H1 (cell line): ENCODE data around the gene ALK. TPM values are rescaled to one million over a fixed set of nuclear protein-coding genes. Genes with fewer than 3 reads are reported as not detected.

Experiments
- CTCF ChIA-PET: fragments of 300-600 bp; sonication (Branson Sonifier 250); formaldehyde crosslinking; loops from one replicate; lab custom pipeline; 2021; ENCODE audit not compliant: partially characterized antibody; lab: Charles Lee
- POLR2A ChIA-PET: fragments of 300-600 bp; sonication (Branson Sonifier 250); formaldehyde crosslinking; loops from one replicate; lab custom pipeline; 2021; ENCODE audit warnings: inconsistent platforms; ENCODE audit not compliant: partially characterized antibody; lab: Charles Lee
- DNase-seq, 2 experiments: peaks; one replicate each; pipeline versions ENCODE4 v3.0.0 to v3.0.0-alpha.2; 2010 to 2022; ENCODE audit warnings: low spot score in 2 of 2, low read depth in 1 of 2, mixed read lengths in 1 of 2
- FAIRE-seq: peaks from 2 replicates; lab custom pipeline; 2011; peaks lifted over from hg19 to GRCh38; lab: Jason Lieb, UNC
- H2AFZ ChIP-seq: 2 replicates; pipeline ENCODE4 v1.8.1; 2012; ENCODE audit warnings: low read length, inconsistent platforms
- H2AK5ac ChIP-seq: 2 replicates; pipeline ENCODE4 v1.6.1; 2013; ENCODE audit warnings: low read depth, low read length
- H2BK120ac ChIP-seq: replicated peaks from 2 replicates; pipeline ENCODE3; 2013; ENCODE audit warnings: low read depth, low read length, inconsistent platforms
- H2BK12ac ChIP-seq: 2 replicates; pipeline ENCODE4 v1.6.1; 2013; ENCODE audit warnings: low read depth, low read length
- H2BK15ac ChIP-seq: 2 replicates; pipeline ENCODE4 v1.6.1; 2013; ENCODE audit warnings: low read length
- H2BK20ac ChIP-seq: 2 replicates; pipeline ENCODE4 v1.6.1; 2013; ENCODE audit warnings: low read length
- H2BK5ac ChIP-seq: 2 replicates; pipeline ENCODE4 v1.6.1; 2013; ENCODE audit warnings: low read depth, low read length
- H3K14ac ChIP-seq: 2 replicates; pipeline ENCODE4 v1.6.1; 2013; ENCODE audit warnings: inconsistent platforms; ENCODE audit not compliant: insufficient read length
- H3K18ac ChIP-seq: 2 replicates; pipeline ENCODE4 v1.6.1; 2013; ENCODE audit warnings: low read length; ENCODE audit errors: extremely low read depth
- H3K23ac ChIP-seq: 2 replicates; pipeline ENCODE4 v1.6.1; 2013; ENCODE audit warnings: inconsistent platforms; ENCODE audit not compliant: insufficient read length
- H3K23me2 ChIP-seq: 2 replicates; pipeline ENCODE4 v1.6.1; 2013; ENCODE audit warnings: low read depth, low read length
- H3K27ac ChIP-seq: 2 replicates; pipeline ENCODE4 v1.6.1; 2011; ENCODE audit warnings: low read depth, low read length, inconsistent platforms
- H3K27me3 ChIP-seq, 4 experiments: replicated peaks in 1 of 4; 1 replicate in 1 of 4; 2 replicates in 3 of 4; pipeline versions ENCODE4 v1.6.1 to v1.8.1; 2011 to 2013; ENCODE audit warnings: low read length in 3 of 4, mild to moderate bottlenecking in 3 of 4, inconsistent platforms in 2 of 4, mixed read lengths in 2 of 4, moderate library complexity in 1 of 4; ENCODE audit not compliant: control insufficient read depth in 3 of 4, insufficient read depth in 3 of 4; ENCODE audit errors: extremely low read depth in 1 of 4
- H3K36me3 ChIP-seq, 4 experiments: 2 replicates each; pipeline versions ENCODE4 v1.6.1 to v1.8.1; 2011 to 2013; ENCODE audit warnings: mild to moderate bottlenecking in 4 of 4, low read length in 3 of 4, moderate library complexity in 2 of 4, control low read depth in 1 of 4, inconsistent platforms in 1 of 4; ENCODE audit not compliant: insufficient read depth in 4 of 4, control insufficient read depth in 2 of 4
- H3K4ac ChIP-seq: replicated peaks from 2 replicates; pipeline ENCODE3; 2013; ENCODE audit warnings: low read length, low read depth, mixed read lengths, inconsistent platforms; ENCODE audit not compliant: insufficient read length
- H3K4me1 ChIP-seq, 4 experiments: replicated peaks in 1 of 4; 1 replicate in 1 of 4; 2 replicates in 3 of 4; pipeline versions ENCODE4 v1.6.1 to v1.8.1; 2011 to 2013; ENCODE audit warnings: low read length in 3 of 4, inconsistent platforms in 2 of 4, mixed read lengths in 1 of 4; ENCODE audit not compliant: insufficient read depth in 4 of 4, control insufficient read depth in 3 of 4
- H3K4me2 ChIP-seq, 2 experiments: 2 replicates each; pipeline versions ENCODE4 v1.6.1 to v1.8.1; 2011 to 2013; ENCODE audit warnings: low read depth in 2 of 2, low read length in 2 of 2, control low read depth in 1 of 2, inconsistent platforms in 1 of 2, mild to moderate bottlenecking in 1 of 2; ENCODE audit not compliant: insufficient read depth in 1 of 2
- H3K4me3 ChIP-seq, 4 experiments: fragments of 200-600, 300-600 bp in 1 of 4; sonication (generic), shearing (Covaris generic), sonication (Bioruptor Twin) in 1 of 4; 2 replicates each; pipeline versions ENCODE4 v1.5.1 to v1.8.1; 2011 to 2016; ENCODE audit warnings: low read length in 4 of 4, low read depth in 3 of 4, control low read depth in 2 of 4, inconsistent platforms in 2 of 4, mild to moderate bottlenecking in 2 of 4, mixed read lengths in 1 of 4, moderate library complexity in 1 of 4; ENCODE audit not compliant: insufficient read depth in 2 of 4; ENCODE audit errors: extremely low read depth in 1 of 4
- H3K56ac ChIP-seq: replicated peaks from 2 replicates; pipeline ENCODE3; 2013; ENCODE audit warnings: low read depth, mild to moderate bottlenecking, mixed read lengths, low read length, inconsistent platforms; ENCODE audit not compliant: insufficient read length
- H3K79me1 ChIP-seq: 2 replicates; pipeline ENCODE4 v1.6.1; 2013; ENCODE audit warnings: low read depth, low read length, control low read depth
- H3K79me2 ChIP-seq, 2 experiments: 2 replicates each; pipeline versions ENCODE4 v1.6.1 to v1.8.1; 2012 to 2013; ENCODE audit warnings: low read length in 2 of 2, mild to moderate bottlenecking in 2 of 2, inconsistent platforms in 1 of 2; ENCODE audit not compliant: insufficient read depth in 2 of 2, control insufficient read depth in 1 of 2
- H3K9ac ChIP-seq, 4 experiments: replicated peaks in 1 of 4; 1 replicate in 1 of 4; 2 replicates in 3 of 4; pipeline versions ENCODE4 v1.6.1 to v1.8.1; 2011 to 2013; ENCODE audit warnings: low read depth in 3 of 4, low read length in 3 of 4, control low read depth in 2 of 4, mild to moderate bottlenecking in 2 of 4, moderate library complexity in 2 of 4, inconsistent platforms in 1 of 4; ENCODE audit errors: extremely low read depth in 1 of 4
- H3K9me3 ChIP-seq, 2 experiments: 2 replicates each; pipeline versions ENCODE4 v1.6.1 to v1.8.1; 2012 to 2013; ENCODE audit warnings: mild to moderate bottlenecking in 2 of 2, moderate library complexity in 2 of 2, control low read depth in 1 of 2, inconsistent platforms in 1 of 2, low read depth in 1 of 2, low read length in 1 of 2, mixed read lengths in 1 of 2; ENCODE audit not compliant: insufficient read depth in 2 of 2
- H4K20me1 ChIP-seq, 2 experiments: replicated peaks in 1 of 2; 2 replicates each; pipeline versions ENCODE3 to v1.8.1; 2011 to 2013; ENCODE audit warnings: inconsistent platforms in 2 of 2, low read length in 2 of 2, mild to moderate bottlenecking in 1 of 2; ENCODE audit not compliant: insufficient read depth in 2 of 2, control insufficient read depth in 1 of 2
- H4K5ac ChIP-seq: 2 replicates; pipeline ENCODE4 v1.6.1; 2013; ENCODE audit warnings: low read length, low read depth, mixed read lengths, inconsistent platforms; ENCODE audit not compliant: insufficient read length
- H4K8ac ChIP-seq: 2 replicates; pipeline ENCODE4 v1.8.0; 2013; ENCODE audit warnings: mild to moderate bottlenecking, moderate library complexity, low read length, inconsistent platforms; ENCODE audit not compliant: insufficient read depth; ENCODE audit errors: extremely low read depth
- H4K91ac ChIP-seq: replicated peaks from 2 replicates; pipeline ENCODE3; 2013; ENCODE audit warnings: low read length, mixed read lengths, inconsistent platforms; ENCODE audit not compliant: insufficient read length
- CREB1 ChIP-seq: IDR thresholded peaks from 2 replicates; pipeline ENCODE4 v1.6.1; 2012; ENCODE audit warnings: inconsistent platforms
- EP300 ChIP-seq, 2 experiments: IDR thresholded peaks; 1 replicate in 1 of 2; 2 replicates in 1 of 2; pipeline ENCODE4 v1.6.1; 2011 to 2012; ENCODE audit warnings: low read depth in 2 of 2, low read length in 2 of 2, mild to moderate bottlenecking in 2 of 2, borderline replicate concordance in 1 of 2, inconsistent platforms in 1 of 2, moderate library complexity in 1 of 2
- HDAC2 ChIP-seq, 2 experiments: fragments of 300-600 bp in 1 of 2; sonication (generic) in 1 of 2; IDR thresholded peaks; 2 replicates each; pipeline ENCODE4 v1.6.1; 2011 to 2012; ENCODE audit warnings: low read depth in 2 of 2, low read length in 2 of 2, mild to moderate bottlenecking in 2 of 2, moderate library complexity in 2 of 2, borderline replicate concordance in 1 of 2, inconsistent platforms in 1 of 2
- KDM4A ChIP-seq: IDR thresholded peaks from one replicate; pipeline ENCODE4 v1.7.1; 2012; ENCODE audit warnings: low read depth, mild to moderate bottlenecking, moderate library complexity, low read length, inconsistent platforms; ENCODE audit not compliant: severe bottlenecking
- RFX5 ChIP-seq: IDR thresholded peaks from 2 replicates; pipeline ENCODE4 v1.6.1; 2011; ENCODE audit warnings: low read depth, low read length, improper control_type of control experiment, borderline replicate concordance
- SIN3A ChIP-seq, 2 experiments: IDR thresholded peaks in 1 of 2; conservative IDR thresholded peaks in 1 of 2; 2 replicates each; pipeline ENCODE4 v1.6.1; 2011 to 2012; ENCODE audit warnings: low read length in 2 of 2, improper control_type of control experiment in 1 of 2, low read depth in 1 of 2, mild to moderate bottlenecking in 1 of 2
- SP1 ChIP-seq: IDR thresholded peaks from 2 replicates; pipeline ENCODE4 v1.6.1; 2011; ENCODE audit warnings: low read depth, low read length
- SP2 ChIP-seq: IDR thresholded peaks from 2 replicates; pipeline ENCODE4 v1.6.1; 2012; ENCODE audit warnings: mild to moderate bottlenecking, low read length, inconsistent platforms
- SP4 ChIP-seq: IDR thresholded peaks from 2 replicates; pipeline ENCODE4 v1.6.1; 2012; ENCODE audit warnings: low read length, inconsistent platforms
- SRF ChIP-seq: IDR thresholded peaks from 2 replicates; pipeline ENCODE4 v1.6.1; 2011; ENCODE audit warnings: mild to moderate bottlenecking, low read depth, low read length, moderate library complexity
- TAF7 ChIP-seq: optimal IDR thresholded peaks from 2 replicates; pipeline ENCODE3; 2011; ENCODE audit warnings: low read depth, mild to moderate bottlenecking, inconsistent platforms, low read length, moderate library complexity, borderline replicate concordance
- TCF12 ChIP-seq: IDR thresholded peaks from 2 replicates; pipeline ENCODE4 v1.6.1; 2011; ENCODE audit warnings: low read depth, mild to moderate bottlenecking, low read length
- WGBS, 2 experiments: shearing (Covaris generic) in 1 of 2; methylation state at CpG; one replicate each; pipeline versions ENCODE4 v1.1.6 to v1.1.7; 2013 to 2015; ENCODE audit warnings: low lambda C conversion rate in 2 of 2, mixed read lengths in 2 of 2, inconsistent platforms in 1 of 2, low coverage in 1 of 2, missing lambda C conversion rate in 1 of 2; ENCODE audit not compliant: insufficient replicate concordance in 2 of 2, insufficient coverage in 1 of 2, insufficient read length in 1 of 2; ENCODE audit errors: extremely low coverage in 1 of 2, missing lambda C conversion rate in 1 of 2; 5-methylcytosine and 5-hydroxymethylcytosine counted together
- polyA plus RNA-seq, 7 experiments: library from polyadenylated mRNA; depleted of rRNA in 3 of 7; stranded (reverse) in 5 of 7; unstranded in 2 of 7; fragments of >200 nt in 5 of 7; fragments of 200-250 nt in 2 of 7; gene quantifications; 1 replicate in 5 of 7; 2 replicates in 1 of 7; 4 replicates in 1 of 7; pipeline versions ENCODE4 v1.2.1 to v1.2.3, GENCODE V29; 2011 to 2013; ENCODE audit warnings: missing spikeins in 2 of 7, mixed read lengths in 2 of 7
- total RNA-seq: library from RNA; stranded (reverse); fragmentation: NEBNext Ultra II Directional; extraction: Animal tissue kit (Norgen Biotek cat#: 25700); gene quantifications from 2 replicates; pipeline ENCODE4 v1.2.1, GENCODE V29; 2021
- TF ChIP-seq, protein P1 (sequence below): IDR thresholded peaks from 2 replicates; pipeline ENCODE4 v1.6.1; 2012; ENCODE audit warnings: low read length, inconsistent platforms

ALK gene
- total and polyA plus RNA-seq, 2 of the 8 experiments (the other 6 are each of a cell fraction or from before 2014, with no cell fraction given) = 0.02 to 0.09 TPM

DNA sequence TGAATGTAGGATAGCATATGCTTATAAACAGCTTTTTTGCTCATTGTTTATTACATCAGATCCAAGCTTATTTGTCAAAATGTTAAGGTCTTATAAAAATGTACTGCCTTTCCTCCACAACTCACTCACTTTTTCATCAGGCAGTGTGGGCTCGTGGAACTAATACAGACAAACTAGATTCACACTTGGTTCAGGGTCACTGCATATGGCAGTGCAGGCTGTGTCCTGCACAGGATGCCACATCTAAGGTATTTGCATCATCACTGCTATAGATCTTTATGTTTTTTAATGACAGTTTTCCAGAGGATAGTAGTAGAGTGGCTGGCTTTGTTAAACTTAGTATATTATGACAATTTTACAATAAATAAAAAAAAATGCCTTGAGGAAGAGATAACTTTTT, 425.2 kb downstream of the ALK start:
- 87% methylated on average over 1 of the region's 1 CpG; no CpG with 5 or more reads in 1 of the 2 experiments for WGBS, 2 experiments
- H3K4ac ChIP-seq = no peak overlapping the region
- H3K79me2 ChIP-seq = no peaks in the 10 kb centered on the region
- no peak overlapping the region for H4K8ac ChIP-seq
- no peaks in the 10 kb centered on the region for H3K23me2 ChIP-seq
- no peak overlapping the region for H2AK5ac ChIP-seq
- H4K91ac ChIP-seq = no peak overlapping the region
- no peak overlapping the region for H2BK20ac ChIP-seq
- H3K79me1 ChIP-seq = no peaks in the 10 kb centered on the region
- POLR2A ChIA-PET = no interaction called here
- no peaks in the 10 kb centered on the region for H3K9me3 ChIP-seq
- no peaks in the 10 kb centered on the region for H3K27me3 ChIP-seq
- DNase-seq = no peak
- H2BK15ac ChIP-seq = no peak overlapping the region
- H4K5ac ChIP-seq = no peak overlapping the region
- no peak overlapping the region for H3K27ac ChIP-seq
- H3K4me3 ChIP-seq = no peak overlapping the region
- H3K23ac ChIP-seq = no peak overlapping the region
- no peak overlapping the region for H2BK5ac ChIP-seq
- H3K18ac ChIP-seq = no peak overlapping the region
- no peak overlapping the region for H3K9ac ChIP-seq
- H2BK120ac ChIP-seq = no peak overlapping the region
- FAIRE-seq = no peak
- H3K36me3 ChIP-seq = no peaks in the 10 kb centered on the region
- H3K4me2 ChIP-seq = no peak overlapping the region
- H4K20me1 ChIP-seq = no peaks in the 10 kb centered on the region
- no peak overlapping the region for H3K56ac ChIP-seq
- CTCF ChIA-PET = interaction anchor here (0.9 kb wide), 1 partner anchor 57 kb away, joined by 3 read pairs; no protein-coding TSS in a partner anchor
- no peak overlapping the region for H3K14ac ChIP-seq
- H2AFZ ChIP-seq = no peak overlapping the region
- H3K4me1 ChIP-seq = no peaks in the 10 kb centered on the region
- H2BK12ac ChIP-seq = no peak overlapping the region
- TF ChIP-seq SIN3A (conservative IDR thresholded peaks at IDR 0.05 in 1 of 2, IDR thresholded peaks at IDR 0.05 in 1 of 2; ENCODE audit: low read depth in 1 of 2, low read length in 2 of 2) (no peak), SP2 (no peak), HDAC2 (IDR thresholded peaks at IDR 0.05; ENCODE audit: borderline replicate concordance in 1 of 2, low read depth in 2 of 2, low read length in 2 of 2) (no peak), TAF7 (no peak), SP1 (no peak), EP300 (IDR thresholded peaks at IDR 0.05; ENCODE audit: borderline replicate concordance in 1 of 2, low read depth in 2 of 2, low read length in 2 of 2) (no peak), SP4 (no peak), TCF12 (no peak), CREB1 (no peak), KDM4A (no peak), RFX5 (no peak), SRF (no peak)
- TF ChIP-seq, protein P1, sequence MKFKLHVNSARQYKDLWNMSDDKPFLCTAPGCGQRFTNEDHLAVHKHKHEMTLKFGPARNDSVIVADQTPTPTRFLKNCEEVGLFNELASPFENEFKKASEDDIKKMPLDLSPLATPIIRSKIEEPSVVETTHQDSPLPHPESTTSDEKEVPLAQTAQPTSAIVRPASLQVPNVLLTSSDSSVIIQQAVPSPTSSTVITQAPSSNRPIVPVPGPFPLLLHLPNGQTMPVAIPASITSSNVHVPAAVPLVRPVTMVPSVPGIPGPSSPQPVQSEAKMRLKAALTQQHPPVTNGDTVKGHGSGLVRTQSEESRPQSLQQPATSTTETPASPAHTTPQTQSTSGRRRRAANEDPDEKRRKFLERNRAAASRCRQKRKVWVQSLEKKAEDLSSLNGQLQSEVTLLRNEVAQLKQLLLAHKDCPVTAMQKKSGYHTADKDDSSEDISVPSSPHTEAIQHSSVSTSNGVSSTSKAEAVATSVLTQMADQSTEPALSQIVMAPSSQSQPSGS = no peak
